ENCODE data around the gene AMT. TPM values are rescaled to one million over a fixed set of nuclear protein-coding genes. Genes with fewer than 3 reads are reported as not detected.

The AMT gene
- total and polyA plus RNA-seq, 2 of the 13 experiments (the other 11 are each of a cell fraction or from before 2014, with no cell fraction given): 35.3 to 59.0 TPM

GRCh38 chr3:49422379-49423248 is at the start of gene AMT (continued):
- TF ChIP-seq ZNF567 (CRISPR knock-in tag; IDR thresholded peaks at IDR 0.05; ENCODE audit: borderline replicate concordance) (no peak), U2AF2 (IDR thresholded peaks at IDR 0.05; ENCODE audit: low read depth, low read length) (no peak), UBTF (CRISPR knock-in tag; IDR thresholded peaks at IDR 0.05) (no peak), SETDB1 (CRISPR knock-in tag; IDR thresholded peaks at IDR 0.05; ENCODE audit: borderline replicate concordance) (no peak), ZSCAN9 (CRISPR knock-in tag; IDR thresholded peaks at IDR 0.05; ENCODE audit: borderline replicate concordance) (no peak), ZNF672 (CRISPR knock-in tag; IDR thresholded peaks at IDR 0.05) (0 out of 2 replicates have a peak, but pooled peaks have one; percentile 86), TAF15 (IDR thresholded peaks at IDR 0.05; ENCODE audit: low read depth, low read length, poor library complexity, severe bottlenecking) (no peak), ZNF296 (CRISPR knock-in tag; conservative IDR thresholded peaks at IDR 0.05) (no peak), PBX2 (CRISPR knock-in tag; IDR thresholded peaks at IDR 0.05) (no peak), ZNF629 (CRISPR knock-in tag; conservative IDR thresholded peaks at IDR 0.05) (no peak), ZBTB26 (CRISPR knock-in tag; IDR thresholded peaks at IDR 0.05; ENCODE audit: borderline replicate concordance) (peak; percentile 23; the same call in 1 of the 2 replicates), THRA (CRISPR knock-in tag; IDR thresholded peaks at IDR 0.05; ENCODE audit: borderline replicate concordance) (peak; percentile 65; the same call in 1 of the 2 replicates)
- TF ChIP-seq, protein P1, sequence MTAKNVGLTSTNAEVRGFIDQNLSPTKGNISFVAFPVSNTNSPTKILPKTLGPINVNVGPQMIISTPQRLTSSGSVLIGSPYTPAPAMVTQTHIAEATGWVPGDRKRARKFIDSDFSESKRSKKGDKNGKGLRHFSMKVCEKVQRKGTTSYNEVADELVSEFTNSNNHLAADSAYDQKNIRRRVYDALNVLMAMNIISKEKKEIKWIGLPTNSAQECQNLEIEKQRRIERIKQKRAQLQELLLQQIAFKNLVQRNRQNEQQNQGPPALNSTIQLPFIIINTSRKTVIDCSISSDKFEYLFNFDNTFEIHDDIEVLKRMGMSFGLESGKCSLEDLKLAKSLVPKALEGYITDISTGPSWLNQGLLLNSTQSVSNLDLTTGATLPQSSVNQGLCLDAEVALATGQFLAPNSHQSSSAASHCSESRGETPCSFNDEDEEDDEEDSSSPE (CRISPR knock-in tag; IDR thresholded peaks at IDR 0.05): 0 out of 2 replicates have a peak, but pooled peaks have one; percentile 4
- TF ChIP-seq, protein P2, sequence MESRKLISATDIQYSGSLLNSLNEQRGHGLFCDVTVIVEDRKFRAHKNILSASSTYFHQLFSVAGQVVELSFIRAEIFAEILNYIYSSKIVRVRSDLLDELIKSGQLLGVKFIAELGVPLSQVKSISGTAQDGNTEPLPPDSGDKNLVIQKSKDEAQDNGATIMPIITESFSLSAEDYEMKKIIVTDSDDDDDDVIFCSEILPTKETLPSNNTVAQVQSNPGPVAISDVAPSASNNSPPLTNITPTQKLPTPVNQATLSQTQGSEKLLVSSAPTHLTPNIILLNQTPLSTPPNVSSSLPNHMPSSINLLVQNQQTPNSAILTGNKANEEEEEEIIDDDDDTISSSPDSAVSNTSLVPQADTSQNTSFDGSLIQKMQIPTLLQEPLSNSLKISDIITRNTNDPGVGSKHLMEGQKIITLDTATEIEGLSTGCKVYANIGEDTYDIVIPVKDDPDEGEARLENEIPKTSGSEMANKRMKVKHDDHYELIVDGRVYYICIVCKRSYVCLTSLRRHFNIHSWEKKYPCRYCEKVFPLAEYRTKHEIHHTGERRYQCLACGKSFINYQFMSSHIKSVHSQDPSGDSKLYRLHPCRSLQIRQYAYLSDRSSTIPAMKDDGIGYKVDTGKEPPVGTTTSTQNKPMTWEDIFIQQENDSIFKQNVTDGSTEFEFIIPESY (CRISPR knock-in tag; IDR thresholded peaks at IDR 0.05): peak; percentile 26; the same call in 1 of the 2 replicates
- TF ChIP-seq, protein P3, sequence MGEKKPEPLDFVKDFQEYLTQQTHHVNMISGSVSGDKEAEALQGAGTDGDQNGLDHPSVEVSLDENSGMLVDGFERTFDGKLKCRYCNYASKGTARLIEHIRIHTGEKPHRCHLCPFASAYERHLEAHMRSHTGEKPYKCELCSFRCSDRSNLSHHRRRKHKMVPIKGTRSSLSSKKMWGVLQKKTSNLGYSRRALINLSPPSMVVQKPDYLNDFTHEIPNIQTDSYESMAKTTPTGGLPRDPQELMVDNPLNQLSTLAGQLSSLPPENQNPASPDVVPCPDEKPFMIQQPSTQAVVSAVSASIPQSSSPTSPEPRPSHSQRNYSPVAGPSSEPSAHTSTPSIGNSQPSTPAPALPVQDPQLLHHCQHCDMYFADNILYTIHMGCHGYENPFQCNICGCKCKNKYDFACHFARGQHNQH (CRISPR knock-in tag; IDR thresholded peaks at IDR 0.05): peak; percentile 51; the same call in 1 of the 2 replicates

Data from HepG2 (cell line).